ENCODE measurements around the gene ZNF18.
"Not testable (repeated sequence)": the region's sequence is repeated elsewhere in the genome, so short reads cannot be mapped to it uniquely, and the experiment has no call there.

Gene ZNF18

GRCh38 chr17:11953924-11954323, 43.4 kb downstream of the ZNF18 start:
- H3K4me3 ChIP-seq (ENCODE audit: low read depth, low read length): no peak overlapping the region
- no peak for TF ChIP-seq CTCF (IDR thresholded peaks at IDR 0.05; ENCODE audit: low read depth, low read length)

- H3K4me3 ChIP-seq (ENCODE audit: low read depth, low read length): no peak overlapping the region
- no peak for TF ChIP-seq CTCF (IDR thresholded peaks at IDR 0.05; ENCODE audit: low read depth, low read length)
These were observed 44.7 kb downstream of the ZNF18 start for GRCh38 chr17:11952610-11953009.

GRCh38 chr17:11950771-11951519, 46.3 kb downstream of the ZNF18 start:
- TF ChIP-seq CTCF (IDR thresholded peaks at IDR 0.05; ENCODE audit: low read depth, low read length): no peak
- no peak overlapping the region for H3K4me3 ChIP-seq (ENCODE audit: low read depth, low read length)

GRCh38 chr17:11949571-11949970, 47.7 kb downstream of the ZNF18 start:
- not testable (repeated sequence) for H3K4me3 ChIP-seq (ENCODE audit: low read depth, low read length)

- no peak for TF ChIP-seq CTCF (IDR thresholded peaks at IDR 0.05; ENCODE audit: low read depth, low read length)
These were observed 48.5 kb downstream of the ZNF18 start for GRCh38 chr17:11948789-11949188.

GRCh38 chr17:11944587-11944986, 52.7 kb downstream of the ZNF18 start:
- no peak overlapping the region for H3K4me3 ChIP-seq (ENCODE audit: low read depth, low read length)
- no peak for TF ChIP-seq CTCF (IDR thresholded peaks at IDR 0.05; ENCODE audit: low read depth, low read length)

More at GRCh38 chr17:11948789-11949188, 48.5 kb downstream of the ZNF18 start:
- peak overlapping the region; percentile 24 for H3K4me3 ChIP-seq (ENCODE audit: low read depth, low read length)

- H3K4me3 ChIP-seq (ENCODE audit: low read depth, low read length): no peak overlapping the region
- no peak for TF ChIP-seq CTCF (IDR thresholded peaks at IDR 0.05; ENCODE audit: low read depth, low read length)
These were observed 53.4 kb downstream of the ZNF18 start for GRCh38 chr17:11943759-11944347.

GRCh38 chr17:11943086-11943485, 54.2 kb downstream of the ZNF18 start:
- not testable (repeated sequence) for H3K4me3 ChIP-seq (ENCODE audit: low read depth, low read length)
